Gastroesophageal sphincter (tissue), 3 donors: ENCODE results near the gene SMARCA2.

Source experiments
- EP300 ChIP-seq: sonication (generic); formaldehyde crosslinking; IDR thresholded peaks from one replicate; pipeline ENCODE4 v1.6.1; 2017; ENCODE audit warnings: antibody characterized with exemption, mild to moderate bottlenecking
- POLR2A ChIP-seq, 2 donors: fragments of 450-650 bp; IDR thresholded peaks; one replicate each; pipeline ENCODE4 v1.6.1; 2017; ENCODE audit warnings: antibody characterized with exemption in 2 of 2, mild to moderate bottlenecking in 2 of 2, moderate library complexity in 1 of 2
- TF ChIP-seq, protein P1 (sequence below), 4 experiments: fragments of 200-600 bp in 2 of 4; fragments of 450-650 bp in 2 of 4; sonication (generic) in 1 of 4; IDR thresholded peaks; one replicate each; pipeline ENCODE4 v1.5.1; 2017 to 2019; ENCODE audit warnings: antibody characterized with exemption in 4 of 4, mild to moderate bottlenecking in 2 of 4, moderate library complexity in 2 of 4

DNA sequence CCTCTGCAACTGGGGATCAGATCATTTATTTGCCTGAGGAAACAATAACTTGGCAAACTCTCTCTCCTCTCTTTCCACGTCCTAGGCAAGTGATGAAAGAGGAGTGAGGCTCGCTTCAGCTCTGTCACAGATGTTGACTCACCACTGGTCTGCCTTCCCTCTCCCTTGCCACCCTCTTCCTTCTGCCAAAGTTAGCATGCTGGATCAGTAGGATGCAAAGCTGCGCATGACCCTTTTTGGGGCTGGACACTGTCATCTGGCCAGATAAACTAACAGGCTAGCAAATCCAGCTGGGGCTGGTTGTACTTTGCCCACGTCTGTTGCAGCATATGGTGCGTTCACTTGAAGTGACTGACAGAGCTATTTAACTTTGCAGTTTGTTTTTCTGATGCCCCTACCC, 36.2 kb upstream of the SMARCA2 start:
- TF ChIP-seq, protein P1, sequence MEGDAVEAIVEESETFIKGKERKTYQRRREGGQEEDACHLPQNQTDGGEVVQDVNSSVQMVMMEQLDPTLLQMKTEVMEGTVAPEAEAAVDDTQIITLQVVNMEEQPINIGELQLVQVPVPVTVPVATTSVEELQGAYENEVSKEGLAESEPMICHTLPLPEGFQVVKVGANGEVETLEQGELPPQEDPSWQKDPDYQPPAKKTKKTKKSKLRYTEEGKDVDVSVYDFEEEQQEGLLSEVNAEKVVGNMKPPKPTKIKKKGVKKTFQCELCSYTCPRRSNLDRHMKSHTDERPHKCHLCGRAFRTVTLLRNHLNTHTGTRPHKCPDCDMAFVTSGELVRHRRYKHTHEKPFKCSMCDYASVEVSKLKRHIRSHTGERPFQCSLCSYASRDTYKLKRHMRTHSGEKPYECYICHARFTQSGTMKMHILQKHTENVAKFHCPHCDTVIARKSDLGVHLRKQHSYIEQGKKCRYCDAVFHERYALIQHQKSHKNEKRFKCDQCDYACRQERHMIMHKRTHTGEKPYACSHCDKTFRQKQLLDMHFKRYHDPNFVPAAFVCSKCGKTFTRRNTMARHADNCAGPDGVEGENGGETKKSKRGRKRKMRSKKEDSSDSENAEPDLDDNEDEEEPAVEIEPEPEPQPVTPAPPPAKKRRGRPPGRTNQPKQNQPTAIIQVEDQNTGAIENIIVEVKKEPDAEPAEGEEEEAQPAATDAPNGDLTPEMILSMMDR (IDR thresholded peaks at IDR 0.05), result no peak
- TF ChIP-seq POLR2A (IDR thresholded peaks at IDR 0.05) (no peak), EP300 (no peak)
